GM18907 (cell line): ENCODE results near the gene WFDC10B.
"Not testable (repeated sequence)": the region's sequence is repeated elsewhere in the genome, so short reads cannot be mapped to it uniquely, and the experiment has no call there.

Experiments
- ATAC-seq: cut with Tn5 transposase; IDR thresholded peaks from one replicate; pipeline ENCODE4 v1.9.1; 2021; ENCODE audit warnings: mild to moderate bottlenecking, moderate library complexity; ENCODE audit not compliant: unreplicated experiment

WFDC10B gene

GRCh38 chr20:45649312-45649863 lies 55.4 kb downstream of the WFDC10B start:
- ATAC-seq: no peak

GRCh38 chr20:45647441-45648050 lies 57.3 kb downstream of the WFDC10B start:
- no peak for ATAC-seq

- ATAC-seq: no peak
Measured at GRCh38 chr20:45646875-45647274, 57.9 kb downstream of the WFDC10B start.

- not testable (repeated sequence) for ATAC-seq
Measured at GRCh38 chr20:45645869-45646268, 59.0 kb downstream of the WFDC10B start.

- ATAC-seq: not testable (repeated sequence)
Measured at GRCh38 chr20:45641076-45641475, 63.7 kb downstream of the WFDC10B start.

- no peak for ATAC-seq
Measured at GRCh38 chr20:45639687-45640086, 65.1 kb downstream of the WFDC10B start.

GRCh38 chr20:45636513-45636912 lies 68.3 kb downstream of the WFDC10B start:
- ATAC-seq: no peak
